CD4-positive, alpha-beta memory T cell (primary cell): ENCODE measurements around the gene ZNF282. TPM values are rescaled to one million over a fixed set of nuclear protein-coding genes. Genes with fewer than 3 reads are reported as not detected.

Experiments
- CTCF ChIA-PET: fragments of 350-600 bp; sonication (Branson Sonifier 250); formaldehyde crosslinking; loops from one replicate; lab custom pipeline; 2021; ENCODE audit warnings: inconsistent platforms; ENCODE audit not compliant: partially characterized antibody; lab: Charles Lee
- POLR2A ChIA-PET: fragments of 350-600 bp; sonication (Branson Sonifier 250); formaldehyde crosslinking; loops from one replicate; lab custom pipeline; 2021; ENCODE audit not compliant: partially characterized antibody; lab: Charles Lee
- DNase-seq, 5 donors: peaks; one replicate each; pipeline versions ENCODE4 v3.0.0 to v3.0.0-alpha.2; 2020 to 2022; ENCODE audit warnings: mixed read lengths in 1 of 5
- H3K27ac ChIP-seq: one replicate; pipeline ENCODE4 v1.7.0; 2013; ENCODE audit warnings: low read depth, low read length
- H3K27me3 ChIP-seq: 2 replicates; pipeline ENCODE4 v1.7.0; 2013; ENCODE audit warnings: mild to moderate bottlenecking, low read length, moderate library complexity; ENCODE audit not compliant: insufficient read depth
- H3K36me3 ChIP-seq: 2 replicates; pipeline ENCODE4 v1.7.0; 2013; ENCODE audit warnings: mild to moderate bottlenecking, low read length, moderate library complexity; ENCODE audit not compliant: insufficient read depth
- H3K4me1 ChIP-seq: 2 replicates; pipeline ENCODE4 v1.7.0; 2013; ENCODE audit warnings: mild to moderate bottlenecking, low read length, moderate library complexity; ENCODE audit not compliant: insufficient read depth
- H3K4me3 ChIP-seq, 2 donors: one replicate each; pipeline ENCODE4 v1.7.0; 2013; ENCODE audit warnings: low read length in 2 of 2, mild to moderate bottlenecking in 1 of 2
- H3K9me3 ChIP-seq, 2 donors: one replicate each; pipeline ENCODE4 v1.7.0; 2013; ENCODE audit warnings: low read length in 2 of 2, control low read depth in 1 of 2; ENCODE audit not compliant: control insufficient read depth in 1 of 2
- H3K27ac Mint-ChIP-seq, 7 donors: one replicate each; pipeline ENCODE4 v1.8.0; 2020 to 2021; ENCODE audit warnings: mixed read lengths in 7 of 7, mild to moderate bottlenecking in 6 of 7, inconsistent platforms in 3 of 7, moderate library complexity in 3 of 7
- H3K27me3 Mint-ChIP-seq, 2 donors: one replicate each; pipeline ENCODE4 v1.8.0; 2020 to 2021; ENCODE audit warnings: mixed read lengths in 2 of 2
- H3K36me3 Mint-ChIP-seq, 2 donors: one replicate each; pipeline ENCODE4 v1.8.0; 2020 to 2021; ENCODE audit warnings: mixed read lengths in 2 of 2, inconsistent platforms in 1 of 2, mild to moderate bottlenecking in 1 of 2
- H3K4me1 Mint-ChIP-seq, 4 donors: one replicate each; pipeline ENCODE4 v1.8.0; 2020 to 2021; ENCODE audit warnings: mixed read lengths in 4 of 4, mild to moderate bottlenecking in 1 of 4
- H3K4me3 Mint-ChIP-seq, 8 donors: one replicate each; pipeline ENCODE4 v1.8.0; 2020 to 2021; ENCODE audit warnings: mixed read lengths in 8 of 8, mild to moderate bottlenecking in 7 of 8, moderate library complexity in 6 of 8, inconsistent platforms in 3 of 8
- H3K9me3 Mint-ChIP-seq, 8 donors: one replicate each; pipeline ENCODE4 v1.8.0; 2020 to 2021; ENCODE audit warnings: mixed read lengths in 8 of 8, mild to moderate bottlenecking in 5 of 8, inconsistent platforms in 3 of 8, moderate library complexity in 1 of 8
- intact Hi-C: fragments of 100-400 bp; cut with micrococcal nuclease; formaldehyde crosslinking; loops from one replicate; pipeline ENCODE4 v1.15.1; 2023
- polyA plus RNA-seq, 2 donors: library from polyadenylated mRNA; unstranded; fragments of 300-500 nt; fragmentation: Illumina TruSeq; gene quantifications; one replicate each; pipeline ENCODE4 v1.2.3, GENCODE V29; 2021
- total RNA-seq, 2 experiments: library from RNA; stranded (reverse); gene quantifications; one replicate each; pipeline ENCODE4 v1.2.3, GENCODE V29; 2021

The ZNF282 gene
- total and polyA plus RNA-seq, 4 experiments from 2014 or later, result 0.13 to 20.7 (median 10.5) TPM

GRCh38 chr7:149191851-149192250, 3.5 kb upstream of the ZNF282 start:
- Histone ChIP-seq H3K9me3 (no peaks in the 10 kb centered on the region), H3K27ac (no peak overlapping the region), H3K27me3 (no peaks in the 10 kb centered on the region), H3K36me3 (no peaks in the 10 kb centered on the region), H3K4me3 (no peak overlapping the region), H3K4me1 (peaks cover 14% of the 10 kb centered on the region)
- Mint-ChIP-seq H3K4me1 (peaks cover 5 to 24% (median 13%) of the 10 kb centered on the region in 4 donors), H3K27ac (peak overlapping the region in 3 of 7 donors; percentile 27 to 63 (median 60)), H3K27me3 (no peaks in the 10 kb centered on the region), H3K36me3 (peaks cover 0 to 3% of the 10 kb centered on the region in 2 donors), H3K4me3 (peak overlapping the region; percentile 12 to 90 (median 62)), H3K9me3 (no peaks in the 10 kb centered on the region)
- ChIA-PET CTCF (no interaction called here), POLR2A (no interaction called here)
- intact Hi-C loops, result no loop called here
- DNase-seq, result no peak

- no peaks in the 10 kb centered on the region for H3K27me3 ChIP-seq
- peak overlapping the region; percentile 73 to 89 (median 84) for H3K4me3 Mint-ChIP-seq
- intact Hi-C loops, result loop anchor here (1.0 to 5.0 kb wide), 4 partner anchors 14 to 68 kb away; partner anchors contain the start of genes ZNF212, ZNF398 and ZNF425
- H3K27me3 Mint-ChIP-seq, result no peaks in the 10 kb centered on the region
- H3K4me1 ChIP-seq, result peaks cover 23% of the 10 kb centered on the region
- H3K27ac ChIP-seq, result no peak overlapping the region
- H3K36me3 ChIP-seq, result peaks cover 14% of the 10 kb centered on the region
- H3K9me3 ChIP-seq, result no peaks in the 10 kb centered on the region
- H3K9me3 Mint-ChIP-seq, result no peaks in the 10 kb centered on the region
- peak overlapping the region in 6 of 7 donors; percentile 41 to 87 (median 60) for H3K27ac Mint-ChIP-seq
- H3K36me3 Mint-ChIP-seq, result peaks cover 12 to 16% of the 10 kb centered on the region in 2 donors
- ChIA-PET CTCF (interaction anchor here (0.7 to 2.5 kb wide), 14 partner anchors 9 to 266 kb away, joined by 3 to 11 read pairs (median 4); partner anchors contain the start of genes ZNF398 and ZNF777), POLR2A (interaction anchor here (1.4 to 2.1 kb wide), 7 partner anchors 8 to 90 kb away, joined by 3 to 28 read pairs (median 6); partner anchors contain the start of genes ZNF398 and ZNF783)
- H3K4me1 Mint-ChIP-seq, result peaks cover 17 to 44% (median 29%) of the 10 kb centered on the region in 4 donors
- peak in 1 of 5 donors; percentile 8 for DNase-seq
- peak overlapping the region; percentile 61 to 70 for H3K4me3 ChIP-seq
These were observed 557 bp upstream of the ZNF282 start for GRCh38 chr7:149194799-149195179.

GRCh38 chr7:149196151-149196704, 882 bp downstream of the ZNF282 start:
- intact Hi-C loops, result loop anchor here (5.0 kb wide), 1 partner anchor 49 kb away; the partner anchor contains the start of gene ZNF398
- ChIA-PET POLR2A (interaction anchor here (0.7 to 2.1 kb wide), 11 partner anchors 8 to 89 kb away, joined by 3 to 28 read pairs (median 5); partner anchors contain the start of genes ZNF398 and ZNF783), CTCF (interaction anchor here (1.0 to 2.5 kb wide), 7 partner anchors 10 to 265 kb away, joined by 3 to 11 read pairs (median 3); partner anchors contain the start of genes ZNF398 and ZNF777)
- Histone ChIP-seq H3K4me1 (peaks cover 23% of the 10 kb centered on the region), H3K27ac (peak overlapping the region; percentile 60), H3K27me3 (no peaks in the 10 kb centered on the region), H3K36me3 (peaks cover 21% of the 10 kb centered on the region), H3K4me3 (peak overlapping the region; percentile 70 to 76), H3K9me3 (no peaks in the 10 kb centered on the region)
- no peaks in the 10 kb centered on the region for H3K9me3 Mint-ChIP-seq
- DNase-seq, result peak in 4 of 5 donors; percentile 13 to 20 (median 18)
- H3K36me3 Mint-ChIP-seq, result peaks cover 24 to 27% of the 10 kb centered on the region in 2 donors
- H3K27me3 Mint-ChIP-seq, result no peaks in the 10 kb centered on the region
- H3K27ac Mint-ChIP-seq, result peak overlapping the region; percentile 81 to 95 (median 89)
- peak overlapping the region; percentile 88 to 97 (median 91) for H3K4me3 Mint-ChIP-seq
- H3K4me1 Mint-ChIP-seq, result peaks cover 17 to 48% (median 33%) of the 10 kb centered on the region in 4 donors

- peak overlapping the region; percentile 88 to 97 (median 91) for H3K4me3 Mint-ChIP-seq
- no peaks in the 10 kb centered on the region for H3K9me3 Mint-ChIP-seq
- H3K27me3 Mint-ChIP-seq, result no peaks in the 10 kb centered on the region
- peak overlapping the region; percentile 60 for H3K27ac ChIP-seq
- peak overlapping the region; percentile 78 to 95 (median 89) for H3K27ac Mint-ChIP-seq
- peak overlapping the region; percentile 70 to 76 for H3K4me3 ChIP-seq
- H3K4me1 Mint-ChIP-seq, result peaks cover 17 to 46% (median 34%) of the 10 kb centered on the region in 4 donors
- no peaks in the 10 kb centered on the region for H3K9me3 ChIP-seq
- H3K27me3 ChIP-seq, result no peaks in the 10 kb centered on the region
- intact Hi-C loops, result loop anchor here (5.0 kb wide), 1 partner anchor 49 kb away; the partner anchor contains the start of gene ZNF398
- peaks cover 27 to 29% of the 10 kb centered on the region in 2 donors for H3K36me3 Mint-ChIP-seq
- DNase-seq, result peak in 1 of 5 donors; percentile 4
- H3K36me3 ChIP-seq, result peaks cover 22% of the 10 kb centered on the region
- peaks cover 23% of the 10 kb centered on the region for H3K4me1 ChIP-seq
- CTCF ChIA-PET, result interaction anchor here (1.4 to 2.5 kb wide), 2 partner anchors 13 to 88 kb away, joined by 4 to 11 read pairs; no protein-coding TSS in a partner anchor
- POLR2A ChIA-PET, result interaction anchor here (1.5 to 2.0 kb wide), 4 partner anchors 10 to 88 kb away, joined by 5 to 17 read pairs (median 9); partner anchors contain the start of gene ZNF783
These were observed 1.4 kb downstream of the ZNF282 start for GRCh38 chr7:149196705-149197171.

GRCh38 chr7:149197675-149198074, 2.3 kb downstream of the ZNF282 start:
- no peak for DNase-seq
- Histone ChIP-seq H3K4me1 (peaks cover 23% of the 10 kb centered on the region), H3K27ac (no peak overlapping the region), H3K36me3 (peaks cover 22% of the 10 kb centered on the region), H3K4me3 (no peak overlapping the region), H3K9me3 (no peaks in the 10 kb centered on the region), H3K27me3 (no peaks in the 10 kb centered on the region)
- Mint-ChIP-seq H3K27ac (peak overlapping the region in 1 of 7 donors; percentile 28), H3K27me3 (no peaks in the 10 kb centered on the region), H3K4me1 (peaks cover 19 to 46% (median 35%) of the 10 kb centered on the region in 4 donors), H3K36me3 (peaks cover 31 to 33% of the 10 kb centered on the region in 2 donors), H3K4me3 (peak overlapping the region in 4 of 8 donors; percentile 6 to 88 (median 32)), H3K9me3 (no peaks in the 10 kb centered on the region)
- POLR2A ChIA-PET, result interaction anchor here (0.7 to 1.1 kb wide), 2 partner anchors 12 to 51 kb away, joined by 3 read pairs; no protein-coding TSS in a partner anchor
- intact Hi-C loops, result loop anchor here (5.0 kb wide), 1 partner anchor 50 kb away; the partner anchor contains the start of gene ZNF398
- CTCF ChIA-PET, result interaction anchor here (1.3 to 1.4 kb wide), 2 partner anchors 12 to 87 kb away, joined by 4 read pairs; no protein-coding TSS in a partner anchor

GRCh38 chr7:149198161-149198816, 2.9 kb downstream of the ZNF282 start:
- Histone ChIP-seq H3K36me3 (peaks cover 22% of the 10 kb centered on the region), H3K4me1 (peaks cover 23% of the 10 kb centered on the region), H3K27me3 (no peaks in the 10 kb centered on the region), H3K27ac (no peak overlapping the region), H3K4me3 (no peak overlapping the region), H3K9me3 (no peaks in the 10 kb centered on the region)
- intact Hi-C loops, result loop anchor here (5.0 kb wide), 1 partner anchor 51 kb away; the partner anchor contains the start of gene ZNF398
- ChIA-PET CTCF (interaction anchor here (1.3 to 1.4 kb wide), 2 partner anchors 12 to 87 kb away, joined by 4 read pairs; no protein-coding TSS in a partner anchor), POLR2A (interaction anchor here (1.1 kb wide), 1 partner anchor 51 kb away, joined by 3 read pairs; no protein-coding TSS in a partner anchor)
- Mint-ChIP-seq H3K9me3 (no peaks in the 10 kb centered on the region), H3K27ac (peak overlapping the region in 4 of 7 donors; percentile 17 to 79 (median 29)), H3K36me3 (peaks cover 31 to 39% of the 10 kb centered on the region in 2 donors), H3K4me3 (peak overlapping the region in 1 of 8 donors; percentile 25), H3K27me3 (no peaks in the 10 kb centered on the region), H3K4me1 (peaks cover 20 to 52% (median 34%) of the 10 kb centered on the region in 4 donors)
- no peak for DNase-seq
